Putamen (tissue), 1 donor: Measurements from ENCODE around the gene BACE1-AS.
"Not testable (repeated sequence)": the region's sequence is repeated elsewhere in the genome, so short reads cannot be mapped to it uniquely, and the experiment has no call there.

Experiments
- DNase-seq: peaks from one replicate; pipeline ENCODE4 v3.0.0-alpha.2; 2016; ENCODE audit warnings: low spot score

BACE1-AS gene

GRCh38 chr11:117290809-117291396, at the start of gene BACE1-AS:
Gene BACE1-AS (plus strand): TSS chr11:117291346.
- DNase-seq: no peak

GRCh38 chr11:117248341-117248740, 42.8 kb upstream of the BACE1-AS start:
- no peak for DNase-seq

GRCh38 chr11:117249571-117249970, 41.6 kb upstream of the BACE1-AS start:
- no peak for DNase-seq

GRCh38 chr11:117251506-117251905, 39.6 kb upstream of the BACE1-AS start:
- no peak for DNase-seq

- no peak for DNase-seq
Observed at GRCh38 chr11:117255966-117256365, 35.2 kb upstream of the BACE1-AS start.

- no peak for DNase-seq
Observed at GRCh38 chr11:117256573-117256972, 34.6 kb upstream of the BACE1-AS start.

GRCh38 chr11:117258576-117258975, 32.6 kb upstream of the BACE1-AS start:
- DNase-seq: no peak

GRCh38 chr11:117259417-117259816, 31.7 kb upstream of the BACE1-AS start:
- no peak for DNase-seq

GRCh38 chr11:117264624-117265323, 26.4 kb upstream of the BACE1-AS start:
- DNase-seq: not testable (repeated sequence)

- no peak for DNase-seq
Observed at GRCh38 chr11:117265745-117266144, 25.4 kb upstream of the BACE1-AS start.

GRCh38 chr11:117269856-117270255, 21.3 kb upstream of the BACE1-AS start:
- DNase-seq: no peak

GRCh38 chr11:117271208-117271607, 19.9 kb upstream of the BACE1-AS start:
- DNase-seq: no peak

- DNase-seq: not testable (repeated sequence)
Observed at GRCh38 chr11:117272175-117272574, 19.0 kb upstream of the BACE1-AS start.

- no peak for DNase-seq
Observed at GRCh38 chr11:117273550-117274289, 17.4 kb upstream of the BACE1-AS start.

- no peak for DNase-seq
Observed at GRCh38 chr11:117278347-117278746, 12.8 kb upstream of the BACE1-AS start.

- no peak for DNase-seq
Observed at GRCh38 chr11:117279711-117280376, 11.3 kb upstream of the BACE1-AS start.

- peak; percentile 66 for DNase-seq
Observed at GRCh38 chr11:117281159-117281558, 10.0 kb upstream of the BACE1-AS start.

- DNase-seq: no peak
Observed at GRCh38 chr11:117281869-117282268, 9.3 kb upstream of the BACE1-AS start.

- no peak for DNase-seq
Observed at GRCh38 chr11:117282956-117283355, 8.2 kb upstream of the BACE1-AS start.

- no peak for DNase-seq
Observed at GRCh38 chr11:117284053-117284452, 7.1 kb upstream of the BACE1-AS start.

GRCh38 chr11:117286588-117286987, 4.6 kb upstream of the BACE1-AS start:
- DNase-seq: no peak

GRCh38 chr11:117287668-117288067, 3.5 kb upstream of the BACE1-AS start:
- no peak for DNase-seq

GRCh38 chr11:117289795-117290194, 1.4 kb upstream of the BACE1-AS start:
- DNase-seq: no peak
